ENCODE data around the gene CC2D1B. TPM values are rescaled to one million over a fixed set of nuclear protein-coding genes. Genes with fewer than 3 reads are reported as not detected.

The CC2D1B gene
- total and polyA plus RNA-seq, 9 of the 15 experiments (the other 6 are each of a cell fraction or from before 2014, with no cell fraction given) = 1.2 to 33.6 (median 25.5) TPM

GRCh38 chr1:52403566-52404115 is 37.6 kb upstream of the CC2D1B start (continued):
- TF ChIP-seq NCOR1 (IDR thresholded peaks at IDR 0.05) (peak; percentile 25; the same call in 1 of the 2 replicates), HIVEP1 (CRISPR knock-in tag; IDR thresholded peaks at IDR 0.05) (no peak), ZNF436 (CRISPR knock-in tag; IDR thresholded peaks at IDR 0.05) (no peak), ZNF609 (CRISPR knock-in tag; IDR thresholded peaks at IDR 0.05; ENCODE audit: borderline replicate concordance) (0 out of 2 replicates have a peak, but pooled peaks have one; percentile 67), ZBTB17 (CRISPR knock-in tag; IDR thresholded peaks at IDR 0.05) (no peak), MCM7 (IDR thresholded peaks at IDR 0.05) (no peak), RBFOX2 (IDR thresholded peaks at IDR 0.05; ENCODE audit: low read depth, low read length) (no peak), GTF3C2 (IDR thresholded peaks at IDR 0.05; ENCODE audit: borderline replicate concordance, extremely low read depth, insufficient read length) (no peak), ESRRA (IDR thresholded peaks at IDR 0.05; ENCODE audit: borderline replicate concordance, low read depth) (peak; percentile 96), TEAD4 (IDR thresholded peaks at IDR 0.05; ENCODE audit: low read length) (peak; percentile 17; the same call in 1 of the 2 replicates), TEAD4 (CRISPR knock-in tag; IDR thresholded peaks at IDR 0.05; ENCODE audit: borderline replicate concordance) (no peak), SIRT6 (IDR thresholded peaks at IDR 0.05; ENCODE audit: low read depth, low read length) (no peak), ZNF444 (CRISPR knock-in tag; IDR thresholded peaks at IDR 0.05) (no peak), CEBPB (tag; IDR thresholded peaks at IDR 0.05) (no peak)
- TF ChIP-seq, protein P1, sequence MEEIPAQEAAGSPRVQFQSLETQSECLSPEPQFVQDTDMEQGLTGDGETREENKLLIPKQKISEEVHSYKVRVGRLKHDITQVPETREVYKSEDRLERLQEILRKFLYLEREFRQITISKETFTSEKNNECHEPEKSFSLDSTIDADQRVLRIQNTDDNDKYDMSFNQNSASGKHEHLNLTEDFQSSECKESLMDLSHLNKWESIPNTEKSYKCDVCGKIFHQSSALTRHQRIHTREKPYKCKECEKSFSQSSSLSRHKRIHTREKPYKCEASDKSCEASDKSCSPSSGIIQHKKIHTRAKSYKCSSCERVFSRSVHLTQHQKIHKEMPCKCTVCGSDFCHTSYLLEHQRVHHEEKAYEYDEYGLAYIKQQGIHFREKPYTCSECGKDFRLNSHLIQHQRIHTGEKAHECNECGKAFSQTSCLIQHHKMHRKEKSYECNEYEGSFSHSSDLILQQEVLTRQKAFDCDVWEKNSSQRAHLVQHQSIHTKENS (CRISPR knock-in tag; IDR thresholded peaks at IDR 0.05) = no peak
- TF ChIP-seq, protein P2, sequence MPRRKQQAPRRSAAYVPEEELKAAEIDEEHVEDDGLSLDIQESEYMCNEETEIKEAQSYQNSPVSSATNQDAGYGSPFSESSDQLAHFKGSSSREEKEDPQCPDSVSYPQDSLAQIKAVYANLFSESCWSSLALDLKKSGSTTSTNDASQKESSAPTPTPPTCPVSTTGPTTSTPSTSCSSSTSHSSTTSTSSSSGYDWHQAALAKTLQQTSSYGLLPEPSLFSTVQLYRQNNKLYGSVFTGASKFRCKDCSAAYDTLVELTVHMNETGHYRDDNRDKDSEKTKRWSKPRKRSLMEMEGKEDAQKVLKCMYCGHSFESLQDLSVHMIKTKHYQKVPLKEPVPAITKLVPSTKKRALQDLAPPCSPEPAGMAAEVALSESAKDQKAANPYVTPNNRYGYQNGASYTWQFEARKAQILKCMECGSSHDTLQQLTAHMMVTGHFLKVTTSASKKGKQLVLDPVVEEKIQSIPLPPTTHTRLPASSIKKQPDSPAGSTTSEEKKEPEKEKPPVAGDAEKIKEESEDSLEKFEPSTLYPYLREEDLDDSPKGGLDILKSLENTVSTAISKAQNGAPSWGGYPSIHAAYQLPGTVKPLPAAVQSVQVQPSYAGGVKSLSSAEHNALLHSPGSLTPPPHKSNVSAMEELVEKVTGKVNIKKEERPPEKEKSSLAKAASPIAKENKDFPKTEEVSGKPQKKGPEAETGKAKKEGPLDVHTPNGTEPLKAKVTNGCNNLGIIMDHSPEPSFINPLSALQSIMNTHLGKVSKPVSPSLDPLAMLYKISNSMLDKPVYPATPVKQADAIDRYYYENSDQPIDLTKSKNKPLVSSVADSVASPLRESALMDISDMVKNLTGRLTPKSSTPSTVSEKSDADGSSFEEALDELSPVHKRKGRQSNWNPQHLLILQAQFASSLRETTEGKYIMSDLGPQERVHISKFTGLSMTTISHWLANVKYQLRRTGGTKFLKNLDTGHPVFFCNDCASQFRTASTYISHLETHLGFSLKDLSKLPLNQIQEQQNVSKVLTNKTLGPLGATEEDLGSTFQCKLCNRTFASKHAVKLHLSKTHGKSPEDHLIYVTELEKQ (CRISPR knock-in tag; IDR thresholded peaks at IDR 0.05) = no peak
